Spleen (tissue), 7 donors: Measurements from ENCODE around the gene SLC36A3.

ENCODE experiments used
- POLR2A ChIP-seq, 3 donors: fragments of 450-650 bp; IDR thresholded peaks; one replicate each; pipeline ENCODE4 v1.5.1; 2017; ENCODE audit warnings: antibody characterized with exemption in 3 of 3, mild to moderate bottlenecking in 1 of 3
- TF ChIP-seq, protein P1 (sequence below), 11 experiments: fragments of 200-600 bp in 7 of 11; fragments of 450-650 bp in 4 of 11; sonication (generic) in 4 of 11; IDR thresholded peaks in 8 of 11; conservative IDR thresholded peaks in 3 of 11; 1 replicate in 7 of 11; 2 replicates in 4 of 11; pipeline versions ENCODE4 v1.4.0 to v1.8.0; 2016 to 2021; ENCODE audit warnings: antibody characterized with exemption in 11 of 11, inconsistent platforms in 4 of 11, mild to moderate bottlenecking in 1 of 11
- donor health status: DM: no; HTN: no; CAD: no; lungs with moderate emphysema.
- donor health status: DM: no; HTN: no; CAD: no.
- donor health status: DM: no; HTN: no; CAD: no.

DNA sequence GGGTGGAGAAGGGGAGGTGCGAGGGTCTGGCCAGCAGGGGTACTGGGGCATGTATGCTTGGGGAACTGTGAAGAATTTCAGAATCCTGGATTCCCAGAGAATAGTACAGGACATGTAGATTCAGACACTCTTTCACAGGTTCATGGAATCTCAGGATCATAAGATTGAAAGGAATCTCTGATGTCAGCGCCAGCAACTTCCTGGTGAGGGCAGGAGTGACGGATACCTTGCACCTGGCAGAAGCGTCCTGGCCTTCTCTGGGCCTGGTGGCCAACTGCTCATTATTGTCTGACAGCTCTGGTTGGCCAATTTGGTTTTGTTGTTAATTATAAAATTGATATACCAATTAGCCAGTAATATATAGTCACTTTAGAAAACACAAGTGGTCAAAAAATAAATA is 43.6 kb downstream of the SLC36A3 start:
- TF ChIP-seq, protein P1, sequence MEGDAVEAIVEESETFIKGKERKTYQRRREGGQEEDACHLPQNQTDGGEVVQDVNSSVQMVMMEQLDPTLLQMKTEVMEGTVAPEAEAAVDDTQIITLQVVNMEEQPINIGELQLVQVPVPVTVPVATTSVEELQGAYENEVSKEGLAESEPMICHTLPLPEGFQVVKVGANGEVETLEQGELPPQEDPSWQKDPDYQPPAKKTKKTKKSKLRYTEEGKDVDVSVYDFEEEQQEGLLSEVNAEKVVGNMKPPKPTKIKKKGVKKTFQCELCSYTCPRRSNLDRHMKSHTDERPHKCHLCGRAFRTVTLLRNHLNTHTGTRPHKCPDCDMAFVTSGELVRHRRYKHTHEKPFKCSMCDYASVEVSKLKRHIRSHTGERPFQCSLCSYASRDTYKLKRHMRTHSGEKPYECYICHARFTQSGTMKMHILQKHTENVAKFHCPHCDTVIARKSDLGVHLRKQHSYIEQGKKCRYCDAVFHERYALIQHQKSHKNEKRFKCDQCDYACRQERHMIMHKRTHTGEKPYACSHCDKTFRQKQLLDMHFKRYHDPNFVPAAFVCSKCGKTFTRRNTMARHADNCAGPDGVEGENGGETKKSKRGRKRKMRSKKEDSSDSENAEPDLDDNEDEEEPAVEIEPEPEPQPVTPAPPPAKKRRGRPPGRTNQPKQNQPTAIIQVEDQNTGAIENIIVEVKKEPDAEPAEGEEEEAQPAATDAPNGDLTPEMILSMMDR (IDR thresholded peaks at IDR 0.05 in 8 of 11, conservative IDR thresholded peaks at IDR 0.05 in 3 of 11): no peak
- no peak for TF ChIP-seq POLR2A (IDR thresholded peaks at IDR 0.05)
